ENCODE data around the gene ERV3-1.
"Not testable (repeated sequence)": the region's sequence is repeated elsewhere in the genome, so short reads cannot be mapped to it uniquely, and the experiment has no call there.

ERV3-1 gene

DNA sequence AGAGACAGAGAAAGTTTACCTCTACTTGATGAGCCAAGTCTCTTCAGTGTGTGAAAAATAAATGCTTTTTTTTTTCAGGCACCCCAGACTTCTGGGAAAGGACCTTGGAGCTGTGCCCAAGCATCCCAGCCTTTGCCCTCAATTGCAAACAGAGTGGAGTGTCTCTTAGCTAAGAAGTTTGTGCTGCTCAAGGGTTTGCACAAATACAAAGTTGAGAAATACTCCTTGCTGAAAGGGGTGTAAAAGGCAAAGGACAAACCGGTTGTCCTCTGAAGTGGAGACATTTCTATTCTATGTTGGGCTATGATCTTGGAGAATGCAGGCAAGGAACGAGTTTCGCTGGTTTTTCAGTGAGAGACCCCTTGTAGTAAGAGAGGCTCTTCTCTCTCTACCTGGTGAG is 14.5 kb upstream of the ERV3-1 start:
- DNase-seq (ENCODE audit: low read depth); H3K4me3 ChIP-seq (ENCODE audit: low read depth, low read length); in situ Hi-C loops (cut with HindIII; ENCODE audit: low sequenced_read_pairs): not testable (repeated sequence)

DNA sequence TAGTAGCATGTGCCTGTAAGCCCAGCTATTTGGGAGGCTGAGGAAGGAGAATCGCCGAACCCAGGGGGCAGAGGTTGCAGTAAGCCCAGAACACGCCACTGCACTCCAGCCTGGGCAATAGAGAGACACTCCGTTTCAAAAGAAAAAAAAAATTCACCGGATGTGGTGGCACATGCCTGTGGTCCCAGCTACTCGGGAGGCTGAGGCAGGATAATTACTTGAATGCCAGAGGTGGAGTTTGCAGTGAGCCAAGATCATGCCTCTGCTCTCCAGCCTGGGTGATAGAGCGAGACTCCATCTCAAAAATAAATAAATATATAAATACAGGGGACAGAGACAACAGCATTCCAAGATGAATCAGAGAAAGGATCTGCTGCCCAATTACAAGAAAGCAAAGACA is 3.4 kb upstream of the ERV3-1 start:
- in situ Hi-C loops (cut with HindIII; ENCODE audit: low sequenced_read_pairs); DNase-seq (ENCODE audit: low read depth); H3K4me3 ChIP-seq (ENCODE audit: low read depth, low read length): not testable (repeated sequence)

DNA sequence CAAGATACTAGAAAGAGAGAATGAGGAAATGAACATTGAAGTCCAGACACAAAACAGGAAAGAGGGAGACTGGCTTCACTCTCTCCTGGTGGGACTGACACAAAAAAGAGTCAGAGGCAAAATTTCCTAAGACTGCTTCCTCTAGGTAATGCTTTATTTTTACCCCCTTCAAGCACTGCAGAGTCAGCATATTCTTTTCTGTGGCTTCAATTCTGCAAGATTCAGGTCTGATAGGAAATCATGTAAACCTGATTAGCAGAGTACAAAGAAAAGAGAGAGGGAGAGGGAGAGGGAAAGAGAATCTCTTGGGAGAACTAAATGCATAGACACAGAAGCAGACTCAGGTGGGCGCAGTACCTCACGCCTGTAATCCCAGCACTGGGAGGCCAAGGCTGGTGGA is 2.9 kb upstream of the ERV3-1 start:
- in situ Hi-C loops (cut with HindIII; ENCODE audit: low sequenced_read_pairs); H3K4me3 ChIP-seq (ENCODE audit: low read depth, low read length); DNase-seq (ENCODE audit: low read depth): not testable (repeated sequence)

DNA sequence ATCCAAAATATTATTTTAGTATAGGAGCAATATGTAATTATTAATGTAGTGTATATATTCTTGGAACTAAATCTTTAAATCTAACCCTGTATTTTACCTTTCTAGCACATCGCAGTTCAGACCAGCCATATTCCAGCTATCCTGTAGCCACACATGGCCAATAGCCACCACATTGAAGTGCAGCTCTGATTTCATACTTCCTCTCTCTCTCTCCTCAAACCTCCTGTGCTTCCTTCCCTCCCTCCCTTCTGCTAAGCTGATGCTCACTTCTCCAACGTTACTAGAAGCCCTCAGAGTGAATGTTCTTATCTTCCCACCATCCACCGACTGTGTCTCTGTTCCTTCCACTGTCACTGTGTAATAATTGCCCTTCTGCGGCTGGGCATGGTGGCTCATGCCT is 549 bp upstream of the ERV3-1 start:
- DNase-seq (ENCODE audit: low read depth); in situ Hi-C loops (cut with HindIII; ENCODE audit: low sequenced_read_pairs): not testable (repeated sequence)
- H3K4me3 ChIP-seq (ENCODE audit: low read depth, low read length), result peak overlapping the region; percentile 83

DNA sequence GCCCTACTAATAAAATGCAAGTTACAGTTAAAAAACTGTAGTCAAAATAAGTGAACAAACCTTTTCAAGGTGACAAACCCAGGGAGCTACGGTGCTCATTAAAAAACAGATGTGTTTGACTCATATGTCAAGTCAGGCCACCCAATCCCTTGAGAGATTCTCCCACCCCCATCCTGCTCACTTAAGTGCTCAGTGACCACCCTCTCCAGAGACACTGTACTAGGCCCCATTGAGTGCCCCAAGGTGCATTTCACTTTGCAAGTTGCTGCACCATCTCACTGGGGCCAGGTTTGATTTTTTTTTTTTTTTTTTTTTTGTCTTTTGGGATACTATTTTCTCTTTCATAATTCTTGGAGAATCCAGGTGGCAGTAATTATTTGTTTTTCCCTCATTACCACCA is 1.9 kb downstream of the ERV3-1 start:
- TF ChIP-seq, protein P1, sequence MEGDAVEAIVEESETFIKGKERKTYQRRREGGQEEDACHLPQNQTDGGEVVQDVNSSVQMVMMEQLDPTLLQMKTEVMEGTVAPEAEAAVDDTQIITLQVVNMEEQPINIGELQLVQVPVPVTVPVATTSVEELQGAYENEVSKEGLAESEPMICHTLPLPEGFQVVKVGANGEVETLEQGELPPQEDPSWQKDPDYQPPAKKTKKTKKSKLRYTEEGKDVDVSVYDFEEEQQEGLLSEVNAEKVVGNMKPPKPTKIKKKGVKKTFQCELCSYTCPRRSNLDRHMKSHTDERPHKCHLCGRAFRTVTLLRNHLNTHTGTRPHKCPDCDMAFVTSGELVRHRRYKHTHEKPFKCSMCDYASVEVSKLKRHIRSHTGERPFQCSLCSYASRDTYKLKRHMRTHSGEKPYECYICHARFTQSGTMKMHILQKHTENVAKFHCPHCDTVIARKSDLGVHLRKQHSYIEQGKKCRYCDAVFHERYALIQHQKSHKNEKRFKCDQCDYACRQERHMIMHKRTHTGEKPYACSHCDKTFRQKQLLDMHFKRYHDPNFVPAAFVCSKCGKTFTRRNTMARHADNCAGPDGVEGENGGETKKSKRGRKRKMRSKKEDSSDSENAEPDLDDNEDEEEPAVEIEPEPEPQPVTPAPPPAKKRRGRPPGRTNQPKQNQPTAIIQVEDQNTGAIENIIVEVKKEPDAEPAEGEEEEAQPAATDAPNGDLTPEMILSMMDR (IDR thresholded peaks at IDR 0.05; ENCODE audit: low read depth, low read length, missing control alignments), result no peak
- in situ Hi-C loops (cut with HindIII; ENCODE audit: low sequenced_read_pairs), result no loop called here
- no peak for DNase-seq (ENCODE audit: low read depth)
- no peak overlapping the region for H3K4me3 ChIP-seq (ENCODE audit: low read depth, low read length)

DNA sequence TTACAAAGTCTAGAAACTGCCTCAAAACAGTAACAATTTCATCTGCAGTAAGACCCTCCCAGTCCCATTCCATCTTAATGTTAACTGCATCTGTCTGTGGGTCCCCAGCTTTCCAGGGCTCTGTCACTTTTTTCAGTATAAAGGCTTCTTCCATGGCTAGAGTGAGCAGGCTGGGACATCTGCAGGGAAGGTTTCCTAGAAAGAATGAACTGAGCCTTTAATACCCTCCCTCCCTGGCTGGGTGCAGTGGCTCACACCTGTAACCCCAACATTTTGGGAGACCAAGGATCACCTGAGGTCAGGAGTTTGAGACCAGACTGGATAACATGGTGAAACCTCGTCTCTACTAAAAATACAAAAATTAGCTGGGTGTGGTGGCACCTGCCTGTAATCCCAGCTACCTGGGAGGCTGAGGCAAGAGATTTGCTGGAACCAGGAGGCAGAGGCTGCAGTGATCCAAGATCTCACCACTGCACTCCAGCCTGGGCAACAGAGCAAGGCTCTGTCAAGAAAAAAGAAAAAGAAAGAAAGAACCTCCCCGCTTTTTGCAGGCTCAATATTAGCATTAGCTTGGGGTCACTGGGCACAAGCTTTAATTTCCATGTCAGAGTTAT is 3.4 kb downstream of the ERV3-1 start:
- in situ Hi-C loops (cut with HindIII; ENCODE audit: low sequenced_read_pairs), result no loop called here
- no peak for DNase-seq (ENCODE audit: low read depth)
- H3K4me3 ChIP-seq (ENCODE audit: low read depth, low read length), result no peak overlapping the region
- TF ChIP-seq, protein P1 (IDR thresholded peaks at IDR 0.05; ENCODE audit: low read depth, low read length, missing control alignments), result no peak

DNA sequence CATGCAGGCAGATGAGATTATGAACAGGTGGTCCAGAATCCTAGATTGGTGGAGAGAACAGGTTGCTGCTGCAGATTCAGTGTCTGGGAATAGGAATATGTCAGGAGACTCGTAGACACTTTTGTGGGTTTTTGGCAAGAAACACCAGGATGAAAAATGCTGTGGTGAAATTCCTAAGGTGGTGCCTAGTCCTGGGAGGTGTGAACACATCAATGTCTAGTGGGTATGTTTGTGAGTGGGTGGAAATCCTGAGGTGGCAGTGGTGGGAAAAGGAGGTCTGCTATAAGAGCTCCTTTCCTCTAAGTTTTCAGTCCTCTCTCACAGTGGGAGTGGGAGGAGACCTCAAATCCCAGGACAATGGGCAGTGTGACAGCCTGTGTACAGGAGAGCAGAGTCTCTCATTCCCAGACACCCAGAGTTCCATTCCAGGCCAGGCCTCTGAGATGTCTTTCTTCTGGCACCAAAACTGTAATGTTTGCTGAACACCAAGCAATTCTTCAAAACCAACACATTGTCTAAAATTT is 5.1 kb downstream of the ERV3-1 start:
- DNase-seq (ENCODE audit: low read depth), result no peak
- TF ChIP-seq, protein P1 (IDR thresholded peaks at IDR 0.05; ENCODE audit: low read depth, low read length, missing control alignments), result no peak
- H3K4me3 ChIP-seq (ENCODE audit: low read depth, low read length), result no peak overlapping the region
- in situ Hi-C loops (cut with HindIII; ENCODE audit: low sequenced_read_pairs), result no loop called here

DNA sequence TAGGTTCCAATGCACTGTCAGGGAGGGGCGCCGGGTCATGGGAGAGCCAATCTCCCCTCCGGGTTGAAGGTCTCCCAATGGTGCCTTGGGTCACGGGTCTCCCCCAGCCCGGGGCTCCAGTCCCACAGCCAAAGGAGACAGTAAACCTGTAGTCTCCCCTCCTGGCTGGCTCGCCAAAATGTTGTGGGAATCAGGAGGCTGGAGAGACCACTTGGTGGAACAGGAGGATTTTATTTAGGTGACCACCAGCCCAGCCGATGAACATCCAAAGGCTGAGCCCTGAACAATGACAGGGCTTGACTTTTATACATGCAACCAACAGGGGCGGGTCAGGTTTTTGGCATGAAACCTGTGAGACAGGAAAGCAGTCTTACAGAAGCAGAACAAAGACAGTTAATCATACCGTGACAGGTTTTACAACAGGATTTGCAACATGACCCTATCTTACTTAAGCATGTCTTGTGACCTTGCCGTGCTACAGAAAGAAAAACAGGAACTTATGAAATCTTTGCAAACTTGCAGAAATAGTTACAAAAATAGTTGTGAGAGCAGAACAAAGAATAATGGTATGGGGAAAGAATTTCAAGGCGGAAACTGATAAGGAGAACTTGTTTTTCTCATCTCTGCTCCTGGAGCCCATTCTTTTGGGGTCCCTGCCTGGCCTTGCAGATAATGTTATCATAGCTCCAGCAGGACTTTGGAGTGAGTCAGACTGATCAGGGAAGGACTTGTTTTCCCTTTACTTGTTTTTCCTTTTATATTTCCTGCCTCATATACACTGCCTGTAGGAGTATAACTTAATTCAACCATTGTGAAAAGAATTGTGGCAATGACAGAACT is 7.1 kb downstream of the ERV3-1 start:
- in situ Hi-C loops (cut with HindIII; ENCODE audit: low sequenced_read_pairs), result no loop called here
- no peak overlapping the region for H3K4me3 ChIP-seq (ENCODE audit: low read depth, low read length)
- TF ChIP-seq, protein P1 (IDR thresholded peaks at IDR 0.05; ENCODE audit: low read depth, low read length, missing control alignments), result no peak
- DNase-seq (ENCODE audit: low read depth), result no peak

Data from astrocyte of the cerebellum (primary cell).